MCF 10A (cell line): ENCODE results near the gene MRPL27. TPM values are rescaled to one million over a fixed set of nuclear protein-coding genes. Genes with fewer than 3 reads are reported as not detected.

Experiments
- BruUV-seq: library from RNA; stranded (reverse); fragments of 400-500 nt; replicated peaks from 2 replicates; lab custom pipeline; 2021; lab: Mats Ljungman, UMichigan
- CTCF ChIA-PET: fragments of 300-600 bp; sonication (Branson Sonifier 250); formaldehyde crosslinking; extraction: SDS; loops from one replicate; lab custom pipeline; 2021; ENCODE audit warnings: antibody characterized with exemption, inconsistent platforms; lab: Yijun Ruan, JAX
- POLR2A ChIA-PET: fragments of 300-600, 350-650 bp; sonication (Branson Sonifier 250); formaldehyde crosslinking; extraction: SDS; loops from one replicate; lab custom pipeline; 2020; ENCODE audit warnings: antibody characterized with exemption, inconsistent platforms; lab: Yijun Ruan, JAX
- DNase-seq: peaks from one replicate; pipeline ENCODE4 v3.0.0-alpha.2; 2018; ENCODE audit not compliant: unreplicated experiment
- H3K27ac Mint-ChIP-seq: one replicate; pipeline ENCODE4 v1.8.0; 2022; ENCODE audit warnings: mild to moderate bottlenecking, low read depth, mixed read lengths; ENCODE audit not compliant: unreplicated experiment
- H3K27me3 Mint-ChIP-seq: one replicate; pipeline ENCODE4 v1.8.0; 2022; ENCODE audit warnings: mixed read lengths; ENCODE audit not compliant: insufficient read depth, unreplicated experiment
- H3K36me3 Mint-ChIP-seq: one replicate; pipeline ENCODE4 v1.8.0; 2022; ENCODE audit warnings: mild to moderate bottlenecking, moderate library complexity, mixed read lengths; ENCODE audit not compliant: insufficient read depth, unreplicated experiment
- H3K4me1 Mint-ChIP-seq: one replicate; pipeline ENCODE4 v1.8.0; 2022; ENCODE audit warnings: mixed read lengths; ENCODE audit not compliant: insufficient read depth, unreplicated experiment
- H3K4me3 Mint-ChIP-seq: one replicate; pipeline ENCODE4 v1.8.0; 2022; ENCODE audit warnings: mild to moderate bottlenecking, moderate library complexity, mixed read lengths; ENCODE audit not compliant: unreplicated experiment
- H3K9me3 Mint-ChIP-seq: one replicate; pipeline ENCODE4 v1.8.0; 2022; ENCODE audit warnings: mixed read lengths; ENCODE audit not compliant: unreplicated experiment
- CTCF ChIP-seq: fragments of 200-600 bp; IDR thresholded peaks from one replicate; pipeline ENCODE4 v1.8.0; 2022; ENCODE audit warnings: antibody characterized with exemption, mild to moderate bottlenecking; ENCODE audit not compliant: unreplicated experiment
- intact Hi-C: fragments of 100-400 bp; cut with micrococcal nuclease; formaldehyde crosslinking; loops from 2 replicates; pipeline ENCODE4 v1.14.1; 2022
- total RNA-seq: library from RNA; stranded (reverse); gene quantifications from 2 replicates; pipeline ENCODE4 v1.2.3, GENCODE V29; 2022

The MRPL27 gene
- total RNA-seq, 1 experiment from 2014 or later = 71.5 TPM

- Mint-ChIP-seq H3K27me3 (no peaks in the 10 kb centered on the region), H3K9me3 (no peaks in the 10 kb centered on the region), H3K27ac (no peak overlapping the region), H3K4me3 (no peak overlapping the region), H3K36me3 (peaks cover 32% of the 10 kb centered on the region), H3K4me1 (peaks cover 8% of the 10 kb centered on the region)
- intact Hi-C loops = no loop called here
- ChIA-PET CTCF (interaction anchor here (0.6 kb wide), 3 partner anchors 13 to 63 kb away, joined by 3 to 4 read pairs (median 3); no protein-coding TSS in a partner anchor), POLR2A (interaction anchor here (1.9 kb wide), 1 partner anchor 9 kb away, joined by 8 read pairs; the partner anchor contains the start of gene XYLT2)
- no peak for TF ChIP-seq CTCF
- no TSS peak for BruUV-seq
- DNase-seq = no peak
These were observed 17.2 kb downstream of the MRPL27 start for GRCh38 chr17:50355701-50356341.

GRCh38 chr17:50355336-50355700, 17.7 kb downstream of the MRPL27 start:
- Mint-ChIP-seq H3K9me3 (no peaks in the 10 kb centered on the region), H3K27ac (no peak overlapping the region), H3K36me3 (peaks cover 32% of the 10 kb centered on the region), H3K4me3 (no peak overlapping the region), H3K4me1 (peaks cover 8% of the 10 kb centered on the region), H3K27me3 (no peaks in the 10 kb centered on the region)
- ChIA-PET CTCF (interaction anchor here (0.6 kb wide), 4 partner anchors 12 to 338 kb away, joined by 3 to 4 read pairs (median 4); no protein-coding TSS in a partner anchor), POLR2A (interaction anchor here (1.9 kb wide), 1 partner anchor 8 kb away, joined by 8 read pairs; the partner anchor contains the start of gene XYLT2)
- DNase-seq = no peak
- no TSS peak for BruUV-seq
- TF ChIP-seq CTCF = no peak
- intact Hi-C loops = no loop called here

DNA sequence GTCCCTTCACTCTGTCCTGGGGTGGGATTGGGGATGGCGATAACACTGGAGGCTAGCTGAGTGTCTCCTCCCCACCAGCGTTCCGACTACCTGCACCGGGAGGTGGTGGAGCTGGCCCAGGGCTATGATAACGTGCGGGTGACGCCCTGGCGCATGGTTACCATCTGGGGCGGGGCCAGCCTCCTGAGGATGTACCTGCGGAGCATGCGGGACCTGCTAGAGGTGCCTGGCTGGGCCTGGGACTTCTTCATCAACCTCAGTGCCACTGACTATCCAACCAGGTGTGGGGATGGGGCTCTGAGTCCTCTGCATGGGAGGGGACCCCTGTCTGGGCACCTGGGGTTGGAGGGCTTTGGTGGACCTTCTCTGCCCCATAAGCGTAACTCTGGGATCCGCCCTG, 18.2 kb downstream of the MRPL27 start:
- CTCF ChIA-PET = interaction anchor here (0.6 to 0.8 kb wide), 3 partner anchors 125 to 340 kb away, joined by 3 to 4 read pairs (median 3); no protein-coding TSS in a partner anchor

More for the DNA sequence above, 18.2 kb downstream of the MRPL27 start:
- Mint-ChIP-seq H3K4me1 (peaks cover 8% of the 10 kb centered on the region), H3K9me3 (no peaks in the 10 kb centered on the region), H3K27ac (no peak overlapping the region), H3K27me3 (no peaks in the 10 kb centered on the region), H3K4me3 (no peak overlapping the region), H3K36me3 (peaks cover 32% of the 10 kb centered on the region)
- no peak for DNase-seq
- no TSS peak for BruUV-seq
- intact Hi-C loops = no loop called here
- no peak for TF ChIP-seq CTCF
- POLR2A ChIA-PET = interaction anchor here (1.3 to 1.9 kb wide), 2 partner anchors 8 to 11 kb away, joined by 3 to 8 read pairs; partner anchors contain the start of gene XYLT2
